CD4-positive, CD25-positive, alpha-beta regulatory T cell (primary cell): ENCODE results near the gene PCBP3. TPM values are rescaled to one million over a fixed set of nuclear protein-coding genes. Genes with fewer than 3 reads are reported as not detected.

Experiments
- ATAC-seq, 2 donors: fragments of 150-1000 bp; cut with Tn5 transposase; one replicate each; pipeline ENCODE4 v1.10.0; 2021; ENCODE audit warnings: low read depth in 2 of 2, moderate number of reproducible peaks in 2 of 2, moderate library complexity in 1 of 2
- DNase-seq, 3 donors: peaks; one replicate each; pipeline versions ENCODE4 v3.0.0 to v3.0.0-alpha.2; 2012 to 2022; ENCODE audit warnings: mixed read lengths in 1 of 3
- H3K27ac ChIP-seq: one replicate; pipeline ENCODE4 v1.7.0; 2013; ENCODE audit warnings: mild to moderate bottlenecking, low read length; ENCODE audit not compliant: insufficient read depth, poor library complexity, severe bottlenecking
- H3K27me3 ChIP-seq: one replicate; pipeline ENCODE4 v1.7.0; 2013; ENCODE audit warnings: low read length; ENCODE audit not compliant: control insufficient read depth, insufficient read depth
- H3K36me3 ChIP-seq: one replicate; pipeline ENCODE4 v1.7.0; 2013; ENCODE audit warnings: mild to moderate bottlenecking, low read length, moderate library complexity; ENCODE audit not compliant: control insufficient read depth, insufficient read depth
- H3K4me1 ChIP-seq: 2 replicates; pipeline ENCODE4 v1.7.0; 2013; ENCODE audit warnings: mild to moderate bottlenecking, low read length; ENCODE audit not compliant: insufficient read depth, control insufficient read depth, poor library complexity, severe bottlenecking
- H3K4me3 ChIP-seq: one replicate; pipeline ENCODE4 v1.7.0; 2013; ENCODE audit warnings: low read depth, mild to moderate bottlenecking, low read length, moderate library complexity
- H3K9me3 ChIP-seq, 2 experiments: 1 replicate in 1 of 2; 2 replicates in 1 of 2; pipeline ENCODE4 v1.7.0; 2013; ENCODE audit warnings: low read length in 2 of 2, mild to moderate bottlenecking in 1 of 2, moderate library complexity in 1 of 2; ENCODE audit not compliant: control insufficient read depth in 2 of 2
- H3K27ac Mint-ChIP-seq, 3 donors: one replicate each; pipeline ENCODE4 v1.8.0; 2020 to 2022; ENCODE audit warnings: mild to moderate bottlenecking in 3 of 3, mixed read lengths in 3 of 3, moderate library complexity in 2 of 3
- H3K27me3 Mint-ChIP-seq: one replicate; pipeline ENCODE4 v1.8.0; 2022; ENCODE audit warnings: mild to moderate bottlenecking, mixed read lengths
- H3K36me3 Mint-ChIP-seq: one replicate; pipeline ENCODE4 v1.8.0; 2020; ENCODE audit warnings: mixed read lengths
- H3K4me1 Mint-ChIP-seq, 4 donors: one replicate each; pipeline ENCODE4 v1.8.0; 2020 to 2022; ENCODE audit warnings: mixed read lengths in 4 of 4, mild to moderate bottlenecking in 1 of 4
- H3K4me3 Mint-ChIP-seq, 4 donors: one replicate each; pipeline ENCODE4 v1.8.0; 2020 to 2022; ENCODE audit warnings: mild to moderate bottlenecking in 4 of 4, mixed read lengths in 4 of 4, moderate library complexity in 3 of 4
- H3K9me3 Mint-ChIP-seq, 7 donors: one replicate each; pipeline ENCODE4 v1.8.0; 2020 to 2022; ENCODE audit warnings: mixed read lengths in 7 of 7, mild to moderate bottlenecking in 3 of 7, moderate library complexity in 2 of 7
- polyA plus RNA-seq, 4 donors: library from polyadenylated mRNA; unstranded; fragments of 300-500 nt; fragmentation: Illumina TruSeq; gene quantifications; one replicate each; pipeline ENCODE4 v1.2.3, GENCODE V29; 2021
- total RNA-seq: library from RNA; stranded (reverse); gene quantifications from one replicate; pipeline ENCODE4 v1.2.3, GENCODE V29; 2022

Gene PCBP3
- total and polyA plus RNA-seq, 5 donors from 2014 or later: 0.72 to 5.3 (median 2.3) TPM

- DNase-seq: peak; percentile 70 to 79 (median 74)
- H3K4me3 ChIP-seq: no peak overlapping the region
- H3K27ac Mint-ChIP-seq: no peak overlapping the region
- no peaks in the 10 kb centered on the region for H3K9me3 Mint-ChIP-seq
- H3K27ac ChIP-seq: no peak overlapping the region
- no peaks in the 10 kb centered on the region for H3K27me3 ChIP-seq
- H3K9me3 ChIP-seq: no peaks in the 10 kb centered on the region
- ATAC-seq: peak; percentile 47 to 59
- no peaks in the 10 kb centered on the region for H3K36me3 Mint-ChIP-seq
- peaks cover 9% of the 10 kb centered on the region for H3K4me1 ChIP-seq
- H3K27me3 Mint-ChIP-seq: no peaks in the 10 kb centered on the region
- peaks cover 0 to 19% (median 13%) of the 10 kb centered on the region in 4 donors for H3K4me1 Mint-ChIP-seq
- H3K36me3 ChIP-seq: no peaks in the 10 kb centered on the region
- H3K4me3 Mint-ChIP-seq: no peak overlapping the region
Measured at GRCh38 chr21:45820171-45821091, 176.9 kb downstream of the PCBP3 start.

- Mint-ChIP-seq H3K4me3 (no peak overlapping the region), H3K4me1 (peaks cover 0 to 19% (median 13%) of the 10 kb centered on the region in 4 donors), H3K36me3 (no peaks in the 10 kb centered on the region), H3K27ac (no peak overlapping the region), H3K9me3 (no peaks in the 10 kb centered on the region), H3K27me3 (no peaks in the 10 kb centered on the region)
- Histone ChIP-seq H3K36me3 (no peaks in the 10 kb centered on the region), H3K27me3 (no peaks in the 10 kb centered on the region), H3K4me1 (peaks cover 9% of the 10 kb centered on the region), H3K27ac (no peak overlapping the region), H3K9me3 (no peaks in the 10 kb centered on the region), H3K4me3 (no peak overlapping the region)
- no peak for DNase-seq
- no peak for ATAC-seq
Measured at GRCh38 chr21:45821315-45821962, 177.9 kb downstream of the PCBP3 start.

- Histone ChIP-seq H3K27ac (no peak overlapping the region), H3K4me3 (no peak overlapping the region), H3K27me3 (no peaks in the 10 kb centered on the region), H3K4me1 (peaks cover 9% of the 10 kb centered on the region), H3K36me3 (no peaks in the 10 kb centered on the region), H3K9me3 (no peaks in the 10 kb centered on the region)
- no peaks in the 10 kb centered on the region for H3K36me3 Mint-ChIP-seq
- H3K9me3 Mint-ChIP-seq: no peaks in the 10 kb centered on the region
- H3K4me1 Mint-ChIP-seq: peaks cover 0 to 19% (median 13%) of the 10 kb centered on the region in 4 donors
- no peaks in the 10 kb centered on the region for H3K27me3 Mint-ChIP-seq
- no peak overlapping the region for H3K4me3 Mint-ChIP-seq
- no peak overlapping the region for H3K27ac Mint-ChIP-seq
- ATAC-seq (no peak), DNase-seq (no peak)
Measured at GRCh38 chr21:45821998-45822397, 178.5 kb downstream of the PCBP3 start.

GRCh38 chr21:45822429-45823099, 179.0 kb downstream of the PCBP3 start:
- Histone ChIP-seq H3K36me3 (no peaks in the 10 kb centered on the region), H3K9me3 (no peaks in the 10 kb centered on the region), H3K4me1 (peaks cover 9% of the 10 kb centered on the region), H3K4me3 (no peak overlapping the region), H3K27me3 (no peaks in the 10 kb centered on the region), H3K27ac (no peak overlapping the region)
- Mint-ChIP-seq H3K27ac (no peak overlapping the region), H3K4me3 (no peak overlapping the region), H3K27me3 (no peaks in the 10 kb centered on the region), H3K9me3 (no peaks in the 10 kb centered on the region), H3K4me1 (peaks cover 0 to 24% (median 18%) of the 10 kb centered on the region in 4 donors), H3K36me3 (no peaks in the 10 kb centered on the region)
- DNase-seq: no peak
- ATAC-seq: no peak

GRCh38 chr21:45823100-45823681, 179.7 kb downstream of the PCBP3 start:
- Histone ChIP-seq H3K4me1 (peaks cover 9% of the 10 kb centered on the region), H3K27ac (no peak overlapping the region), H3K36me3 (no peaks in the 10 kb centered on the region), H3K9me3 (no peaks in the 10 kb centered on the region), H3K27me3 (no peaks in the 10 kb centered on the region), H3K4me3 (no peak overlapping the region)
- Mint-ChIP-seq H3K27me3 (no peaks in the 10 kb centered on the region), H3K27ac (no peak overlapping the region), H3K4me1 (peaks cover 0 to 29% (median 20%) of the 10 kb centered on the region in 4 donors), H3K4me3 (no peak overlapping the region), H3K9me3 (no peaks in the 10 kb centered on the region), H3K36me3 (no peaks in the 10 kb centered on the region)
- no peak for ATAC-seq
- DNase-seq: no peak

- Mint-ChIP-seq H3K4me3 (no peak overlapping the region), H3K27ac (peak overlapping the region in 1 of 3 donors; percentile 53), H3K4me1 (peaks cover 0 to 20% (median 12%) of the 10 kb centered on the region in 4 donors), H3K27me3 (no peaks in the 10 kb centered on the region), H3K9me3 (no peaks in the 10 kb centered on the region), H3K36me3 (no peaks in the 10 kb centered on the region)
- DNase-seq (no peak), ATAC-seq (no peak)
- Histone ChIP-seq H3K9me3 (no peaks in the 10 kb centered on the region), H3K27ac (no peak overlapping the region), H3K27me3 (no peaks in the 10 kb centered on the region), H3K4me1 (peaks cover 4% of the 10 kb centered on the region), H3K36me3 (no peaks in the 10 kb centered on the region), H3K4me3 (no peak overlapping the region)
Measured at GRCh38 chr21:45824546-45825215, 181.2 kb downstream of the PCBP3 start.

- Mint-ChIP-seq H3K27ac (no peak overlapping the region), H3K4me1 (peaks cover 0 to 18% (median 11%) of the 10 kb centered on the region in 4 donors), H3K4me3 (no peak overlapping the region), H3K36me3 (no peaks in the 10 kb centered on the region), H3K27me3 (no peaks in the 10 kb centered on the region), H3K9me3 (no peaks in the 10 kb centered on the region)
- Histone ChIP-seq H3K27ac (no peak overlapping the region), H3K36me3 (no peaks in the 10 kb centered on the region), H3K9me3 (no peaks in the 10 kb centered on the region), H3K4me1 (peaks cover 4% of the 10 kb centered on the region), H3K4me3 (no peak overlapping the region), H3K27me3 (no peaks in the 10 kb centered on the region)
- ATAC-seq (no peak), DNase-seq (no peak)
Measured at GRCh38 chr21:45825219-45825618, 181.7 kb downstream of the PCBP3 start.
